Heart left ventricle (tissue), 16 donors: ENCODE measurements around the gene PHLDB3. TPM values are rescaled to one million over a fixed set of nuclear protein-coding genes. Genes with fewer than 3 reads are reported as not detected.

ENCODE experiments used
- ATAC-seq, 4 donors: fragments of 200-7000 bp; cut with Tn5 transposase; one replicate each; pipeline ENCODE4 v1.9.1; 2020 to 2022; ENCODE audit warnings: moderate library complexity in 4 of 4, mild to moderate bottlenecking in 3 of 4, moderate number of reproducible peaks in 1 of 4
- DNase-seq, 5 donors: peaks; one replicate each; pipeline ENCODE4 v3.0.0-alpha.2; 2020
- H3K27ac ChIP-seq, 12 donors: fragments of 200-600 bp; sonication (generic) in 4 of 12; one replicate each; pipeline versions ENCODE4 v1.5.0 to v1.8.0; 2016 to 2022; ENCODE audit warnings: mild to moderate bottlenecking in 2 of 12
- H3K27me3 ChIP-seq, 9 donors: fragments of 200-600 bp; sonication (generic) in 2 of 9; one replicate each; pipeline versions ENCODE4 v1.5.1 to v1.8.0; 2016 to 2022; ENCODE audit warnings: mild to moderate bottlenecking in 3 of 9
- H3K36me3 ChIP-seq, 9 donors: fragments of 200-600 bp; sonication (generic) in 2 of 9; one replicate each; pipeline versions ENCODE4 v1.5.0 to v1.8.0; 2018 to 2022; ENCODE audit warnings: mild to moderate bottlenecking in 2 of 9
- H3K4me1 ChIP-seq, 12 donors: fragments of 200-600 bp; sonication (generic) in 4 of 12; one replicate each; pipeline versions ENCODE4 v1.5.0 to v1.8.0; 2016 to 2022; ENCODE audit warnings: mild to moderate bottlenecking in 3 of 12
- H3K4me3 ChIP-seq, 12 donors: fragments of 200-600 bp; sonication (generic) in 4 of 12; one replicate each; pipeline versions ENCODE4 v1.5.0 to v1.8.0; 2017 to 2022; ENCODE audit warnings: mild to moderate bottlenecking in 9 of 12, moderate library complexity in 4 of 12
- H3K9me3 ChIP-seq, 12 donors: fragments of 200-600 bp; sonication (generic) in 4 of 12; one replicate each; pipeline versions ENCODE4 v1.5.0 to v1.8.0; 2016 to 2022; ENCODE audit warnings: mild to moderate bottlenecking in 1 of 12
- POLR2A ChIP-seq, 2 donors: fragments of 450-650 bp; IDR thresholded peaks; one replicate each; pipeline ENCODE4 v1.6.1; 2017; ENCODE audit warnings: antibody characterized with exemption in 2 of 2, mild to moderate bottlenecking in 2 of 2, moderate library complexity in 2 of 2
- WGBS, 4 donors: extraction: QIAGEN DNeasy Blood & Tissue Kit in 2 of 4; methylation state at CpG; one replicate each; pipeline versions ENCODE4 v1.1.5 to v1.1.7; 2013 to 2018; 5-methylcytosine and 5-hydroxymethylcytosine counted together
- intact Hi-C, 10 donors: fragments of 100-400 bp; cut with DNase I; formaldehyde crosslinking; loops; one replicate each; pipeline versions ENCODE4 v1.11.1 to v1.14.2; 2022
- polyA plus RNA-seq, 2 donors: library from polyadenylated mRNA; stranded (reverse); fragments of 200-250 nt; gene quantifications; one replicate each; pipeline ENCODE4 v1.2.3, GENCODE V29; 2013
- total RNA-seq, 9 donors: library from RNA; depleted of rRNA in 2 of 9; stranded (reverse); fragments of >200 nt in 2 of 9; fragmentation: NEBNext Ultra II Directional in 3 of 9; extraction: Animal tissue kit (Norgen Biotek cat#: 25700) in 3 of 9; gene quantifications; one replicate each; pipeline versions ENCODE4 v1.1.0 to v1.2.4, GENCODE V29; 2016 to 2023
- TF ChIP-seq, protein P1 (sequence below), 12 donors: fragments of 200-600 bp; sonication (generic) in 4 of 12; IDR thresholded peaks; one replicate each; pipeline versions ENCODE4 v1.5.0 to v1.8.0; 2018 to 2022; ENCODE audit warnings: antibody characterized with exemption in 12 of 12, mild to moderate bottlenecking in 5 of 12
- donor health status: ischemic (EF 13 %, LVEDD 7.1; RV severe dilation, severe dysfunction).
- donor health status: healthy with polysubstance abuse.
- donor health status: DM: no; HTN: yes; CAD: no.
- donor health status: DM: no; HTN: no; CAD: no.
- donor health status: ischemic (EF 25% LVEDD 6.9; RV normal size, moderate dysfunction).
- donor health status: ischemic (EF 25% LVEDD 5.7; RV mildly dilated, moderate dysfunction).
- donor health status: healthy.
- donor health status: DM: yes; HTN: yes; CAD: no.
- donor health status: ischemic (EF 35%, LVEDD 5.7; RV mildly dilated, moderate dysfunction).
- donor health status: nonischemic (EF 11% LVEDD 7.7; RV severe dilation, severe dysfunction).
- donor health status: DM: yes; HTN: yes; CAD: no.
- donor health status: PGD.
- donor health status: ischemic (EF 29% LVEDD 5.4; RV normal size, mild dysfunction).
- donor health status: nonischemic (EF 23%, LVEDD 6.1; RV moderate dilation, normal function).

Gene PHLDB3
- total and polyA plus RNA-seq, 11 donors, result 2.4 to 11.6 (median 5.7) TPM

GRCh38 chr19:43471091-43471490 is 33.5 kb downstream of the PHLDB3 start:
- DNase-seq, result no peak
- peaks cover 0 to 24% (median 11%) of the 10 kb centered on the region in 12 donors for H3K4me1 ChIP-seq
- H3K27ac ChIP-seq, result no peak overlapping the region
- H3K36me3 ChIP-seq, result no peaks in the 10 kb centered on the region
- H3K9me3 ChIP-seq, result no peaks in the 10 kb centered on the region
- 70 to 92% (median 85%) methylated on average over 5 of the region's 5 CpGs for WGBS, 4 donors
- TF ChIP-seq POLR2A (IDR thresholded peaks at IDR 0.05), result no peak
- TF ChIP-seq, protein P1, sequence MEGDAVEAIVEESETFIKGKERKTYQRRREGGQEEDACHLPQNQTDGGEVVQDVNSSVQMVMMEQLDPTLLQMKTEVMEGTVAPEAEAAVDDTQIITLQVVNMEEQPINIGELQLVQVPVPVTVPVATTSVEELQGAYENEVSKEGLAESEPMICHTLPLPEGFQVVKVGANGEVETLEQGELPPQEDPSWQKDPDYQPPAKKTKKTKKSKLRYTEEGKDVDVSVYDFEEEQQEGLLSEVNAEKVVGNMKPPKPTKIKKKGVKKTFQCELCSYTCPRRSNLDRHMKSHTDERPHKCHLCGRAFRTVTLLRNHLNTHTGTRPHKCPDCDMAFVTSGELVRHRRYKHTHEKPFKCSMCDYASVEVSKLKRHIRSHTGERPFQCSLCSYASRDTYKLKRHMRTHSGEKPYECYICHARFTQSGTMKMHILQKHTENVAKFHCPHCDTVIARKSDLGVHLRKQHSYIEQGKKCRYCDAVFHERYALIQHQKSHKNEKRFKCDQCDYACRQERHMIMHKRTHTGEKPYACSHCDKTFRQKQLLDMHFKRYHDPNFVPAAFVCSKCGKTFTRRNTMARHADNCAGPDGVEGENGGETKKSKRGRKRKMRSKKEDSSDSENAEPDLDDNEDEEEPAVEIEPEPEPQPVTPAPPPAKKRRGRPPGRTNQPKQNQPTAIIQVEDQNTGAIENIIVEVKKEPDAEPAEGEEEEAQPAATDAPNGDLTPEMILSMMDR (IDR thresholded peaks at IDR 0.05), result no peak
- peaks cover 0 to under 1% (median 0%) of the 10 kb centered on the region in 9 donors for H3K27me3 ChIP-seq
- ATAC-seq, result no peak
- H3K4me3 ChIP-seq, result no peak overlapping the region
- intact Hi-C loops, result no loop called here

- ATAC-seq, result no peak
- TF ChIP-seq, protein P1 (IDR thresholded peaks at IDR 0.05), result no peak
- TF ChIP-seq POLR2A (IDR thresholded peaks at IDR 0.05), result no peak
- Histone ChIP-seq H3K9me3 (no peaks in the 10 kb centered on the region), H3K27me3 (peaks cover 0 to 4% (median 0%) of the 10 kb centered on the region in 9 donors), H3K4me3 (no peak overlapping the region), H3K4me1 (peaks cover 0 to 17% (median 8%) of the 10 kb centered on the region in 12 donors), H3K36me3 (no peaks in the 10 kb centered on the region), H3K27ac (no peak overlapping the region)
- DNase-seq, result no peak
- intact Hi-C loops, result no loop called here
- 65 to 73% (median 69%) methylated on average over 10 of the region's 10 CpGs for WGBS, 4 donors
Measured at GRCh38 chr19:43470288-43470687, 34.3 kb downstream of the PHLDB3 start.

DNA sequence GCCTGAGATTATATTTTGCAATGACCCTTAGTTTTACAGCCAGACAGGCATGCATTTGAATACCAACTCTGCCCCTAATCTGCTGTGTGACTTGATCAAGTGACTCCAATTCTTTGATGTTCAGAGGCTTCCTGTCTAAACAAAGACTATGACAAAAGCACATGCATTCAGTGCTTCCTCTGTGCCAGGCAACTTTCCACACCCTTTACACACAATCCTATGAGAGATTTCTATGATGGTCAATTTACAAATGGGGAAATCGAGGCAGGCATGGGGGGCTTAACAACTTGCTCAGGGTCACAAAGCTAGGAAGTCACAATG is 35.4 kb downstream of the PHLDB3 start:
- WGBS, 4 donors, result 63 to 80% (median 71%) methylated on average over 1 of the region's 1 CpG
- Histone ChIP-seq H3K9me3 (no peaks in the 10 kb centered on the region), H3K4me3 (no peak overlapping the region), H3K27ac (no peak overlapping the region), H3K36me3 (no peaks in the 10 kb centered on the region), H3K27me3 (peaks cover 0 to 6% (median 0%) of the 10 kb centered on the region in 9 donors), H3K4me1 (peaks cover 0 to 15% (median 5%) of the 10 kb centered on the region in 12 donors)
- ATAC-seq (no peak), DNase-seq (no peak)
- intact Hi-C loops, result no loop called here
- TF ChIP-seq POLR2A (IDR thresholded peaks at IDR 0.05), result no peak
- TF ChIP-seq, protein P1 (IDR thresholded peaks at IDR 0.05), result no peak

GRCh38 chr19:43468354-43469159 is 36.0 kb downstream of the PHLDB3 start:
- intact Hi-C loops, result no loop called here
- H3K4me3 ChIP-seq, result no peak overlapping the region
- peaks cover 0 to 6% (median 0%) of the 10 kb centered on the region in 9 donors for H3K27me3 ChIP-seq
- DNase-seq, result no peak
- 97% methylated on average over 4 of the region's 4 CpGs for WGBS, 4 donors
- no peaks in the 10 kb centered on the region for H3K9me3 ChIP-seq
- no peak overlapping the region for H3K27ac ChIP-seq
- peaks cover 0 to 15% (median 5%) of the 10 kb centered on the region in 12 donors for H3K4me1 ChIP-seq
- H3K36me3 ChIP-seq, result no peaks in the 10 kb centered on the region
- no peak for ATAC-seq
- TF ChIP-seq, protein P1 (IDR thresholded peaks at IDR 0.05), result no peak
- no peak for TF ChIP-seq POLR2A (IDR thresholded peaks at IDR 0.05)
